OCI-LY7 (cell line): Measurements from ENCODE around the gene CADM2. TPM values are rescaled to one million over a fixed set of nuclear protein-coding genes. Genes with fewer than 3 reads are reported as not detected.

Experiments
- BruUV-seq: library from RNA; stranded (reverse); fragments of 400-500 nt; replicated peaks from 2 replicates; lab custom pipeline; 2021; lab: Mats Ljungman, UMichigan
- CTCF ChIA-PET: fragments of 300-600 bp; sonication (Branson Sonifier 250); formaldehyde crosslinking; loops from one replicate; lab custom pipeline; 2022; ENCODE audit warnings: antibody characterized with exemption; ENCODE audit not compliant: unreplicated experiment; lab: Charles Lee
- POLR2A ChIA-PET: fragments of 300-600 bp; sonication (Branson Sonifier 250); formaldehyde crosslinking; loops from one replicate; lab custom pipeline; 2022; ENCODE audit warnings: antibody characterized with exemption; lab: Charles Lee
- DNase-seq: peaks from one replicate; pipeline ENCODE4 v3.0.0-alpha.2; 2015; ENCODE audit warnings: low spot score
- H2AFZ ChIP-seq: fragments of 200-600 bp; sonication (generic), shearing (Covaris generic); 2 replicates; pipeline ENCODE4 v1.6.1; 2014; ENCODE audit warnings: mild to moderate bottlenecking, antibody characterized with exemption, low read length, moderate library complexity
- H3K27ac ChIP-seq: fragments of 200-600 bp; sonication (generic); 2 replicates; pipeline ENCODE4 v1.5.1; 2014; ENCODE audit warnings: mixed run types, low read depth, mild to moderate bottlenecking, moderate library complexity, low read length, inconsistent platforms; ENCODE audit not compliant: poor library complexity, severe bottlenecking
- H3K36me3 ChIP-seq: fragments of 200-600 bp; sonication (generic); 2 replicates; pipeline ENCODE4 v1.6.1; 2014; ENCODE audit warnings: mild to moderate bottlenecking, antibody characterized with exemption, low read length, moderate library complexity, mixed read lengths; ENCODE audit not compliant: insufficient read depth
- H3K4me1 ChIP-seq: fragments of 200-600 bp; sonication (generic); 2 replicates; pipeline ENCODE4 v1.5.1; 2014; ENCODE audit warnings: mild to moderate bottlenecking, low read length; ENCODE audit not compliant: insufficient read depth, poor library complexity, severe bottlenecking
- H3K4me2 ChIP-seq: fragments of 200-600 bp; sonication (generic); 2 replicates; pipeline ENCODE4 v1.6.1; 2014; ENCODE audit warnings: mild to moderate bottlenecking, low read length
- H3K4me3 ChIP-seq: fragments of 200-600 bp; sonication (generic); 2 replicates; pipeline ENCODE4 v1.5.1; 2014; ENCODE audit warnings: mild to moderate bottlenecking, low read depth, low read length; ENCODE audit not compliant: poor library complexity, severe bottlenecking
- H3K79me2 ChIP-seq: fragments of 200-600 bp; sonication (generic); 2 replicates; pipeline ENCODE4 v1.6.1; 2016; ENCODE audit warnings: low read depth, mild to moderate bottlenecking, low read length, moderate library complexity, mixed read lengths; ENCODE audit not compliant: insufficient read depth
- H3K9me2 ChIP-seq: fragments of 200-600 bp; sonication (generic); 2 replicates; pipeline ENCODE4 v1.6.1; 2016; ENCODE audit warnings: mild to moderate bottlenecking, low read length, mixed read lengths; ENCODE audit not compliant: insufficient read depth
- H3K9me3 ChIP-seq: fragments of 200-600 bp; sonication (generic); 2 replicates; pipeline ENCODE4 v1.6.1; 2014; ENCODE audit warnings: mild to moderate bottlenecking, mixed run types, low read length, mixed read lengths
- H4K20me1 ChIP-seq: fragments of 200-600 bp; sonication (generic); 2 replicates; pipeline ENCODE4 v1.6.1; 2014; ENCODE audit warnings: mild to moderate bottlenecking, antibody characterized with exemption, low read length, moderate library complexity, mixed read lengths; ENCODE audit not compliant: insufficient read depth
- CTCF ChIP-seq: fragments of 200-600 bp; sonication (generic); conservative IDR thresholded peaks from 2 replicates; pipeline ENCODE4 v1.5.1; 2014; ENCODE audit warnings: mild to moderate bottlenecking, antibody characterized with exemption, low read length, moderate library complexity, mixed read lengths
- EZH2phosphoT487 ChIP-seq: fragments of 200-600 bp; sonication (generic); IDR thresholded peaks from 2 replicates; pipeline ENCODE4 v1.6.1; 2018; ENCODE audit warnings: low read depth, borderline replicate concordance, mild to moderate bottlenecking, mixed run types, antibody characterized with exemption, low read length, moderate library complexity, mixed read lengths
- intact Hi-C: fragments of 100-400 bp; cut with micrococcal nuclease; formaldehyde crosslinking; loops from one replicate; pipeline ENCODE4 v1.10.0; 2022; ENCODE audit not compliant: unreplicated experiment
- total RNA-seq, 2 experiments: library from RNA; depleted of rRNA in 1 of 2; stranded (reverse); fragments of >200 nt in 1 of 2; shearing (Covaris generic) in 1 of 2; gene quantifications; 2 replicates each; pipeline ENCODE4 v1.2.3, GENCODE V29; 2014 to 2022

CADM2 gene
- total RNA-seq, 2 experiments from 2014 or later = not detected

- intact Hi-C loops = no loop called here
- Histone ChIP-seq H3K4me2 (no peak overlapping the region), H4K20me1 (no peaks in the 10 kb centered on the region), H3K9me3 (no peaks in the 10 kb centered on the region), H3K4me3 (no peak overlapping the region), H3K36me3 (no peaks in the 10 kb centered on the region), H3K27ac (no peak overlapping the region), H3K4me1 (no peaks in the 10 kb centered on the region), H2AFZ (no peak overlapping the region), H3K9me2 (no peaks in the 10 kb centered on the region), H3K79me2 (no peaks in the 10 kb centered on the region)
- no peak for TF ChIP-seq EZH2phosphoT487
- no peak for TF ChIP-seq CTCF
- ChIA-PET POLR2A (no interaction called here), CTCF (no interaction called here)
- no peak for DNase-seq
- BruUV-seq = no TSS peak
Measured at GRCh38 chr3:85258326-85258725, 299.5 kb downstream of the CADM2 start.

- no peak for DNase-seq
- TF ChIP-seq CTCF = no peak
- TF ChIP-seq EZH2phosphoT487 = no peak
- no TSS peak for BruUV-seq
- Histone ChIP-seq H2AFZ (no peak overlapping the region), H3K79me2 (no peaks in the 10 kb centered on the region), H3K4me1 (no peaks in the 10 kb centered on the region), H3K9me3 (no peaks in the 10 kb centered on the region), H3K4me3 (no peak overlapping the region), H3K36me3 (no peaks in the 10 kb centered on the region), H3K9me2 (no peaks in the 10 kb centered on the region), H3K27ac (no peak overlapping the region), H3K4me2 (no peak overlapping the region), H4K20me1 (no peaks in the 10 kb centered on the region)
- ChIA-PET CTCF (no interaction called here), POLR2A (no interaction called here)
- intact Hi-C loops = no loop called here
Measured at GRCh38 chr3:85258819-85259218, 300.0 kb downstream of the CADM2 start.

- TF ChIP-seq EZH2phosphoT487 = no peak
- TF ChIP-seq CTCF = no peak
- Histone ChIP-seq H3K4me2 (no peak overlapping the region), H3K9me3 (no peaks in the 10 kb centered on the region), H2AFZ (no peak overlapping the region), H3K79me2 (no peaks in the 10 kb centered on the region), H3K36me3 (no peaks in the 10 kb centered on the region), H3K4me1 (no peaks in the 10 kb centered on the region), H3K27ac (no peak overlapping the region), H3K9me2 (no peaks in the 10 kb centered on the region), H3K4me3 (no peak overlapping the region), H4K20me1 (no peaks in the 10 kb centered on the region)
- no peak for DNase-seq
- CTCF ChIA-PET = no interaction called here
- intact Hi-C loops = no loop called here
- POLR2A ChIA-PET = interaction anchor here (0.7 kb wide), 1 partner anchor 57 kb away, joined by 3 read pairs; no protein-coding TSS in a partner anchor
- BruUV-seq = no TSS peak
Measured at GRCh38 chr3:85259748-85260147, 301.0 kb downstream of the CADM2 start.
